Liver (tissue), 9 donors: ENCODE data around the gene D2HGDH. TPM values are rescaled to one million over a fixed set of nuclear protein-coding genes. Genes with fewer than 3 reads are reported as not detected.

Source experiments
- DNase-seq: peaks from one replicate; pipeline ENCODE4 v3.0.0-alpha.2; 2017; ENCODE audit warnings: low spot score
- H3K27ac ChIP-seq, 2 donors: one replicate each; pipeline ENCODE4 v1.7.0; 2013; ENCODE audit warnings: inconsistent platforms in 2 of 2, low read length in 2 of 2, control low read depth in 1 of 2, low read depth in 1 of 2, mild to moderate bottlenecking in 1 of 2
- H3K27me3 ChIP-seq, 4 donors: one replicate each; pipeline versions ENCODE4 v1.6.1 to v1.7.0; 2013; ENCODE audit warnings: low read length in 3 of 4, inconsistent platforms in 1 of 4, mild to moderate bottlenecking in 1 of 4, moderate library complexity in 1 of 4; ENCODE audit not compliant: control insufficient read depth in 4 of 4, insufficient read depth in 4 of 4
- H3K36me3 ChIP-seq, 4 donors: one replicate each; pipeline versions ENCODE4 v1.6.1 to v1.7.0; 2013; ENCODE audit warnings: low read length in 3 of 4, mild to moderate bottlenecking in 3 of 4, low read depth in 1 of 4, moderate library complexity in 1 of 4; ENCODE audit not compliant: control insufficient read depth in 4 of 4, insufficient read depth in 3 of 4
- H3K4me1 ChIP-seq, 4 donors: one replicate each; pipeline versions ENCODE4 v1.6.1 to v1.7.0; 2013; ENCODE audit warnings: low read length in 3 of 4, mild to moderate bottlenecking in 3 of 4, moderate library complexity in 1 of 4; ENCODE audit not compliant: control insufficient read depth in 4 of 4, insufficient read depth in 4 of 4
- H3K4me3 ChIP-seq, 3 donors: one replicate each; pipeline versions ENCODE4 v1.6.1 to v1.7.0; 2013; ENCODE audit warnings: low read length in 3 of 3, control low read depth in 1 of 3, low read depth in 1 of 3, mild to moderate bottlenecking in 1 of 3
- H3K9ac ChIP-seq, 2 donors: one replicate each; pipeline ENCODE4 v1.7.0; 2013; ENCODE audit warnings: low read length in 2 of 2, mild to moderate bottlenecking in 2 of 2, moderate library complexity in 2 of 2, control low read depth in 1 of 2, low read depth in 1 of 2
- H3K9me3 ChIP-seq, 4 donors: one replicate each; pipeline versions ENCODE4 v1.6.1 to v1.7.0; 2013; ENCODE audit warnings: low read length in 3 of 4; ENCODE audit not compliant: control insufficient read depth in 4 of 4
- ATF3 ChIP-seq: IDR thresholded peaks from 2 replicates; pipeline ENCODE4 v1.6.1; 2016; ENCODE audit warnings: antibody characterized with exemption
- FOXA1 ChIP-seq: IDR thresholded peaks from 2 replicates; pipeline ENCODE4 v1.6.1; 2016; ENCODE audit warnings: antibody characterized with exemption
- FOXA2 ChIP-seq: IDR thresholded peaks from 2 replicates; pipeline ENCODE4 v1.6.1; 2016; ENCODE audit warnings: antibody characterized with exemption
- MAX ChIP-seq: IDR thresholded peaks from 2 replicates; pipeline ENCODE4 v1.6.1; 2016; ENCODE audit warnings: antibody characterized with exemption
- NR2F2 ChIP-seq: IDR thresholded peaks from 2 replicates; pipeline ENCODE4 v1.6.1; 2016; ENCODE audit warnings: antibody characterized with exemption
- REST ChIP-seq: IDR thresholded peaks from 2 replicates; pipeline ENCODE4 v1.6.1; 2016; ENCODE audit warnings: antibody characterized with exemption, mild to moderate bottlenecking
- RXRA ChIP-seq, 2 donors: IDR thresholded peaks; 2 replicates each; pipeline ENCODE4 v1.6.1; 2017 to 2018; ENCODE audit warnings: antibody characterized with exemption in 2 of 2, mild to moderate bottlenecking in 1 of 2
- TAF1 ChIP-seq: conservative IDR thresholded peaks from 2 replicates; pipeline ENCODE4 v1.6.1; 2016; ENCODE audit warnings: antibody characterized with exemption, mild to moderate bottlenecking
- WGBS: extraction: QIAGEN DNeasy Blood & Tissue Kit; methylation state at CpG from one replicate; pipeline ENCODE4 v1.1.7; 2013; 5-methylcytosine and 5-hydroxymethylcytosine counted together
- polyA plus RNA-seq, 2 donors: library from polyadenylated mRNA; stranded (reverse) in 1 of 2; unstranded in 1 of 2; fragments of 200-250 nt in 1 of 2; fragments of >200 nt in 1 of 2; fragmentation: Nextera tagmentation in 1 of 2; extraction: Ambion mirVana in 1 of 2; gene quantifications; one replicate each; pipeline versions ENCODE4 v1.2.1 to v1.2.3, GENCODE V29; 2013 to 2015
- total RNA-seq, 2 donors: library from RNA; depleted of rRNA; stranded (reverse); fragments of >200 nt; gene quantifications; one replicate each; pipeline ENCODE4 v1.2.3, GENCODE V29; 2014
- TF ChIP-seq, protein P1 (sequence below): fragments of 150-350 bp; IDR thresholded peaks from 2 replicates; pipeline ENCODE4 v1.5.1; 2017; ENCODE audit warnings: improper control_type of control experiment, low read depth, low read length; ENCODE audit not compliant: missing input control
- donor health status: healthy.
- donor health status: healthy.
- donor health status: healthy.
- donor health status: healthy.
- donor health status: healthy.

D2HGDH gene
- total RNA-seq (10 to 100 TPM in 1 of 2 donors, 1 to 10 TPM in 1; 7.4 to 25.0 TPM), polyA plus RNA-seq (10 to 100 TPM in 1 of 2 donors, 1 to 10 TPM in 1; 6.4 to 19.7 TPM)

- Histone ChIP-seq H3K27ac (peak within 1 kb of the TSS; percentile 94 to 96), H3K36me3 (peaks cover 0 to 7% (median 0%) of the 10 kb centered on the region in 4 donors), H3K4me1 (peaks cover 2 to 22% (median 14%) of the 10 kb centered on the region in 4 donors), H3K4me3 (peak within 1 kb of the TSS; percentile 76 to 87 (median 79)), H3K9me3 (no peaks in the 10 kb centered on the region), H3K27me3 (no peaks in the 10 kb centered on the region), H3K9ac (peak within 1 kb of the TSS; percentile 42 to 56)
- TF ChIP-seq REST: no peak
- TF ChIP-seq ATF3: no peak
- TF ChIP-seq FOXA1: no peak
- no peak for TF ChIP-seq MAX
- DNase-seq: peak; percentile 99
- WGBS: under 1% methylated on average over 98 of the region's 98 CpGs
These were observed at the start of gene D2HGDH for GRCh38 chr2:241734467-241735208. D2HGDH (plus strand) TSS chr2:241734630; CDS start chr2:241735225, 595 bp downstream.

DNA sequence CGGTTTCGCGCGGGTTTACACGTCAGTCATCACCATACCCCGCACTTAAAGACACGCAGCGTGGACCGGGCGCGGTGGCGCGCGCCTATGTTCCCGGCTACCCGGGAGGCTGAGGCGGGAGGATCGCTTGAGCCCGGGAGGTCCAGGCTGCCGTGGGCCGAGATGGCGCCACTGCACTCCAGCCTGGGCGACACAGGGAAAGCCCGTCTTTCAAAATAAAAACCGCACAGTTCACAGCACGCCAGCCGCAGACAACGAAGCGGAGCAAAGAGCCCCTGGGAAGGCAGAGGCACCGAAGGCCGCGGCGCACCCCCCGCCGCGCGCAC is 48.1 kb upstream of the D2HGDH start:
- H3K4me1 ChIP-seq: peaks cover 4 to 22% (median 17%) of the 10 kb centered on the region in 4 donors
- H3K27ac ChIP-seq: peak overlapping the region; percentile 34 to 60
- TF ChIP-seq NR2F2: no peak
- TF ChIP-seq, protein P1, sequence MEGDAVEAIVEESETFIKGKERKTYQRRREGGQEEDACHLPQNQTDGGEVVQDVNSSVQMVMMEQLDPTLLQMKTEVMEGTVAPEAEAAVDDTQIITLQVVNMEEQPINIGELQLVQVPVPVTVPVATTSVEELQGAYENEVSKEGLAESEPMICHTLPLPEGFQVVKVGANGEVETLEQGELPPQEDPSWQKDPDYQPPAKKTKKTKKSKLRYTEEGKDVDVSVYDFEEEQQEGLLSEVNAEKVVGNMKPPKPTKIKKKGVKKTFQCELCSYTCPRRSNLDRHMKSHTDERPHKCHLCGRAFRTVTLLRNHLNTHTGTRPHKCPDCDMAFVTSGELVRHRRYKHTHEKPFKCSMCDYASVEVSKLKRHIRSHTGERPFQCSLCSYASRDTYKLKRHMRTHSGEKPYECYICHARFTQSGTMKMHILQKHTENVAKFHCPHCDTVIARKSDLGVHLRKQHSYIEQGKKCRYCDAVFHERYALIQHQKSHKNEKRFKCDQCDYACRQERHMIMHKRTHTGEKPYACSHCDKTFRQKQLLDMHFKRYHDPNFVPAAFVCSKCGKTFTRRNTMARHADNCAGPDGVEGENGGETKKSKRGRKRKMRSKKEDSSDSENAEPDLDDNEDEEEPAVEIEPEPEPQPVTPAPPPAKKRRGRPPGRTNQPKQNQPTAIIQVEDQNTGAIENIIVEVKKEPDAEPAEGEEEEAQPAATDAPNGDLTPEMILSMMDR: no peak
- TF ChIP-seq FOXA1: no peak
- no peak for TF ChIP-seq FOXA2
- no peak for TF ChIP-seq TAF1
- no peak for TF ChIP-seq RXRA (IDR thresholded peaks at IDR 0.05)
- H3K9me3 ChIP-seq: no peaks in the 10 kb centered on the region
- no peaks in the 10 kb centered on the region for H3K27me3 ChIP-seq
- no peak for DNase-seq
- WGBS: under 1% methylated on average over 37 of the region's 37 CpGs
- peak overlapping the region; percentile 85 to 95 (median 94) for H3K4me3 ChIP-seq
- H3K36me3 ChIP-seq: peaks cover 2 to 6% (median 4%) of the 10 kb centered on the region in 4 donors
- peak overlapping the region in 1 of 2 donors; percentile 69 for H3K9ac ChIP-seq
